GM23338 (cell line): Measurements from ENCODE around the gene SAMD8. TPM values are rescaled to one million over a fixed set of nuclear protein-coding genes. Genes with fewer than 3 reads are reported as not detected.
"Not testable (repeated sequence)": the region's sequence is repeated elsewhere in the genome, so short reads cannot be mapped to it uniquely, and the experiment has no call there.

Experiments
- ATAC-seq: fragments of 200-7000 bp; cut with Tn5 transposase; 3 replicates; pipeline ENCODE4 v1.9.1; 2020
- DNase-seq: peaks from one replicate; pipeline ENCODE4 v3.0.0-alpha.2; 2015; ENCODE audit warnings: low spot score
- H2AFZ ChIP-seq: fragments of 200-600 bp; sonication (generic); 2 replicates; pipeline ENCODE4 v1.8.0; 2016; ENCODE audit warnings: antibody characterized with exemption, mild to moderate bottlenecking, moderate library complexity
- H3F3A ChIP-seq: fragments of 200-600 bp; sonication (generic); replicated peaks from 2 replicates; pipeline ENCODE4 v1.8.0; 2017; ENCODE audit warnings: antibody characterized with exemption, mixed run types, low read depth
- H3K27ac ChIP-seq: fragments of 200-600 bp; sonication (generic); 2 replicates; pipeline ENCODE4 v1.6.1; 2016; ENCODE audit warnings: low read depth
- H3K27me3 ChIP-seq: fragments of 200-600 bp; sonication (generic); 2 replicates; pipeline ENCODE4 v1.8.0; 2016; ENCODE audit warnings: mild to moderate bottlenecking, mixed run types, moderate library complexity; ENCODE audit not compliant: insufficient read depth
- H3K36me3 ChIP-seq: fragments of 200-600 bp; sonication (generic); 2 replicates; pipeline ENCODE4 v1.8.0; 2016; ENCODE audit warnings: mild to moderate bottlenecking; ENCODE audit not compliant: insufficient read depth
- H3K4me1 ChIP-seq: fragments of 200-600 bp; sonication (generic); 2 replicates; pipeline ENCODE4 v1.8.0; 2016; ENCODE audit warnings: mild to moderate bottlenecking, moderate library complexity; ENCODE audit not compliant: insufficient read depth
- H3K4me2 ChIP-seq: fragments of 200-600 bp; sonication (generic); 2 replicates; pipeline ENCODE4 v1.7.1; 2017; ENCODE audit warnings: mixed run types
- H3K4me3 ChIP-seq: fragments of 200-600 bp; sonication (generic); 2 replicates; pipeline ENCODE4 v1.6.1; 2016; ENCODE audit warnings: mixed run types
- H3K79me2 ChIP-seq: fragments of 200-600 bp; sonication (generic); replicated peaks from 2 replicates; pipeline ENCODE4 v1.8.0; 2017; ENCODE audit warnings: mild to moderate bottlenecking; ENCODE audit not compliant: insufficient read depth
- H3K9me2 ChIP-seq: fragments of 200-600 bp; sonication (generic); 2 replicates; pipeline ENCODE4 v1.8.0; 2017; ENCODE audit not compliant: insufficient read depth
- H4K20me1 ChIP-seq: fragments of 200-600 bp; sonication (generic); replicated peaks from 2 replicates; pipeline ENCODE4 v1.8.0; 2017; ENCODE audit warnings: mild to moderate bottlenecking; ENCODE audit not compliant: insufficient read depth
- H3K27ac Mint-ChIP-seq: 2 replicates; pipeline ENCODE4 v1.8.0; 2020; ENCODE audit warnings: inconsistent platforms, mild to moderate bottlenecking, moderate library complexity, mixed read lengths
- H3K27me3 Mint-ChIP-seq: 3 replicates; pipeline ENCODE4 v1.8.0; 2022; ENCODE audit warnings: low read depth, mild to moderate bottlenecking, moderate library complexity, mixed read lengths, inconsistent platforms; ENCODE audit not compliant: insufficient read depth, poor library complexity
- H3K36me3 Mint-ChIP-seq: 3 replicates; pipeline ENCODE4 v1.8.0; 2021; ENCODE audit warnings: low read depth, mild to moderate bottlenecking, inconsistent platforms, moderate library complexity, mixed read lengths
- H3K4me1 Mint-ChIP-seq: 3 replicates; pipeline ENCODE4 v1.8.0; 2020; ENCODE audit warnings: mild to moderate bottlenecking, inconsistent platforms, mixed read lengths
- H3K4me3 Mint-ChIP-seq: 3 replicates; pipeline ENCODE4 v1.8.0; 2021; ENCODE audit warnings: moderate library complexity, mild to moderate bottlenecking, inconsistent platforms, mixed read lengths
- H3K9me3 Mint-ChIP-seq: 3 replicates; pipeline ENCODE4 v1.8.0; 2020; ENCODE audit warnings: moderate library complexity, mild to moderate bottlenecking, inconsistent platforms, mixed read lengths
- CREB1 ChIP-seq: fragments of 250-450 bp; sonication (Bioruptor Pico); IDR thresholded peaks from 2 replicates; pipeline ENCODE4 v1.5.0; 2020; ENCODE audit warnings: low read depth, mild to moderate bottlenecking, moderate library complexity
- EZH2phosphoT487 ChIP-seq: fragments of 200-600 bp; sonication (generic); IDR thresholded peaks from one replicate; pipeline ENCODE4 v1.8.1; 2018; ENCODE audit warnings: antibody characterized with exemption; ENCODE audit not compliant: unreplicated experiment
- JUNB ChIP-seq: IDR thresholded peaks from one replicate; pipeline ENCODE4 v1.6.1; 2016; ENCODE audit warnings: antibody characterized with exemption; ENCODE audit not compliant: unreplicated experiment
- POLR2AphosphoS5 ChIP-seq: IDR thresholded peaks from 2 replicates; pipeline ENCODE4 v1.6.1; 2016; ENCODE audit warnings: antibody characterized with exemption, low read depth
- REST ChIP-seq: IDR thresholded peaks from one replicate; pipeline ENCODE4 v1.6.1; 2018; ENCODE audit warnings: antibody characterized with exemption; ENCODE audit not compliant: unreplicated experiment
- STAT1 ChIP-seq: IDR thresholded peaks from one replicate; pipeline ENCODE4 v1.6.1; 2016; ENCODE audit warnings: antibody characterized with exemption; ENCODE audit not compliant: unreplicated experiment
- ZNF114 ChIP-seq: fragments of 250-450 bp; sonication (Bioruptor Pico); IDR thresholded peaks from 2 replicates; pipeline ENCODE4 v1.5.0; 2020; ENCODE audit warnings: mild to moderate bottlenecking, moderate library complexity
- ZNF331 ChIP-seq: fragments of 250-450 bp; sonication (Bioruptor Pico); IDR thresholded peaks from 2 replicates; pipeline ENCODE4 v1.5.0; 2020; ENCODE audit warnings: low read depth, mild to moderate bottlenecking, moderate library complexity
- polyA plus RNA-seq: library from polyadenylated mRNA; unstranded; fragments of >200 nt; fragmentation: Nextera tagmentation; extraction: Ambion mirVana; gene quantifications from 2 replicates; pipeline ENCODE4 v1.2.1, GENCODE V29; 2016
- total RNA-seq: library from RNA; depleted of rRNA; stranded (reverse); fragments of >200 nt; shearing (Covaris generic); gene quantifications from 2 replicates; pipeline ENCODE4 v1.2.3, GENCODE V29; 2014
- TF ChIP-seq, protein P1 (sequence below): fragments of 250-450 bp; sonication (Bioruptor Pico); IDR thresholded peaks from 2 replicates; pipeline ENCODE4 v1.5.0; 2020; ENCODE audit warnings: mild to moderate bottlenecking, moderate library complexity

Gene SAMD8
- total and polyA plus RNA-seq, 2 experiments from 2014 or later, result 7.8 to 28.4 TPM

DNA sequence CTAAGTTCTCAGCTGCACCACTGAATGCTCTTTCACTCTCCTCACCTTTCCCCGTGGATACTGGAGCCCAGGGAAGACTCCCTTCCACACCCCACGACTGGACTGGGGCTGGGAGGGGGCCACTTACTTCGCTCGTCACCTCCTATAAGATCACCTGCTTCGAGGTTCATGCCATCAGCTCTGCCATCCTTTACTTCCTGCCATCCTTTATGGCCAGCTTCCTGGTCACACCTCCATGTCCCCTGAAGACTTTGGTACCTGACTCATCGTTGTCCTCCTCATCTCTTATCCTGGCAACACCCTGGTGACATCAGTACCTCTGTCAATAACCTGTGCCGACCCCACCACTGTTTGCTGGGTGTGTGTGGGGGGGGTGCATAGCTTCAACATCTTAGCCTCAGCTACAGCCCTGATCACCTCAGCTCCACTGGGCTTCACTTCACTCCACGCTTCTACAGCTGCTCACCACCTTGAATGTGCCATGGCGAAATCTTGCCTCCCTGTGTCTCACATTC, 90.4 kb downstream of the SAMD8 start (continued):
- TF ChIP-seq, protein P1, sequence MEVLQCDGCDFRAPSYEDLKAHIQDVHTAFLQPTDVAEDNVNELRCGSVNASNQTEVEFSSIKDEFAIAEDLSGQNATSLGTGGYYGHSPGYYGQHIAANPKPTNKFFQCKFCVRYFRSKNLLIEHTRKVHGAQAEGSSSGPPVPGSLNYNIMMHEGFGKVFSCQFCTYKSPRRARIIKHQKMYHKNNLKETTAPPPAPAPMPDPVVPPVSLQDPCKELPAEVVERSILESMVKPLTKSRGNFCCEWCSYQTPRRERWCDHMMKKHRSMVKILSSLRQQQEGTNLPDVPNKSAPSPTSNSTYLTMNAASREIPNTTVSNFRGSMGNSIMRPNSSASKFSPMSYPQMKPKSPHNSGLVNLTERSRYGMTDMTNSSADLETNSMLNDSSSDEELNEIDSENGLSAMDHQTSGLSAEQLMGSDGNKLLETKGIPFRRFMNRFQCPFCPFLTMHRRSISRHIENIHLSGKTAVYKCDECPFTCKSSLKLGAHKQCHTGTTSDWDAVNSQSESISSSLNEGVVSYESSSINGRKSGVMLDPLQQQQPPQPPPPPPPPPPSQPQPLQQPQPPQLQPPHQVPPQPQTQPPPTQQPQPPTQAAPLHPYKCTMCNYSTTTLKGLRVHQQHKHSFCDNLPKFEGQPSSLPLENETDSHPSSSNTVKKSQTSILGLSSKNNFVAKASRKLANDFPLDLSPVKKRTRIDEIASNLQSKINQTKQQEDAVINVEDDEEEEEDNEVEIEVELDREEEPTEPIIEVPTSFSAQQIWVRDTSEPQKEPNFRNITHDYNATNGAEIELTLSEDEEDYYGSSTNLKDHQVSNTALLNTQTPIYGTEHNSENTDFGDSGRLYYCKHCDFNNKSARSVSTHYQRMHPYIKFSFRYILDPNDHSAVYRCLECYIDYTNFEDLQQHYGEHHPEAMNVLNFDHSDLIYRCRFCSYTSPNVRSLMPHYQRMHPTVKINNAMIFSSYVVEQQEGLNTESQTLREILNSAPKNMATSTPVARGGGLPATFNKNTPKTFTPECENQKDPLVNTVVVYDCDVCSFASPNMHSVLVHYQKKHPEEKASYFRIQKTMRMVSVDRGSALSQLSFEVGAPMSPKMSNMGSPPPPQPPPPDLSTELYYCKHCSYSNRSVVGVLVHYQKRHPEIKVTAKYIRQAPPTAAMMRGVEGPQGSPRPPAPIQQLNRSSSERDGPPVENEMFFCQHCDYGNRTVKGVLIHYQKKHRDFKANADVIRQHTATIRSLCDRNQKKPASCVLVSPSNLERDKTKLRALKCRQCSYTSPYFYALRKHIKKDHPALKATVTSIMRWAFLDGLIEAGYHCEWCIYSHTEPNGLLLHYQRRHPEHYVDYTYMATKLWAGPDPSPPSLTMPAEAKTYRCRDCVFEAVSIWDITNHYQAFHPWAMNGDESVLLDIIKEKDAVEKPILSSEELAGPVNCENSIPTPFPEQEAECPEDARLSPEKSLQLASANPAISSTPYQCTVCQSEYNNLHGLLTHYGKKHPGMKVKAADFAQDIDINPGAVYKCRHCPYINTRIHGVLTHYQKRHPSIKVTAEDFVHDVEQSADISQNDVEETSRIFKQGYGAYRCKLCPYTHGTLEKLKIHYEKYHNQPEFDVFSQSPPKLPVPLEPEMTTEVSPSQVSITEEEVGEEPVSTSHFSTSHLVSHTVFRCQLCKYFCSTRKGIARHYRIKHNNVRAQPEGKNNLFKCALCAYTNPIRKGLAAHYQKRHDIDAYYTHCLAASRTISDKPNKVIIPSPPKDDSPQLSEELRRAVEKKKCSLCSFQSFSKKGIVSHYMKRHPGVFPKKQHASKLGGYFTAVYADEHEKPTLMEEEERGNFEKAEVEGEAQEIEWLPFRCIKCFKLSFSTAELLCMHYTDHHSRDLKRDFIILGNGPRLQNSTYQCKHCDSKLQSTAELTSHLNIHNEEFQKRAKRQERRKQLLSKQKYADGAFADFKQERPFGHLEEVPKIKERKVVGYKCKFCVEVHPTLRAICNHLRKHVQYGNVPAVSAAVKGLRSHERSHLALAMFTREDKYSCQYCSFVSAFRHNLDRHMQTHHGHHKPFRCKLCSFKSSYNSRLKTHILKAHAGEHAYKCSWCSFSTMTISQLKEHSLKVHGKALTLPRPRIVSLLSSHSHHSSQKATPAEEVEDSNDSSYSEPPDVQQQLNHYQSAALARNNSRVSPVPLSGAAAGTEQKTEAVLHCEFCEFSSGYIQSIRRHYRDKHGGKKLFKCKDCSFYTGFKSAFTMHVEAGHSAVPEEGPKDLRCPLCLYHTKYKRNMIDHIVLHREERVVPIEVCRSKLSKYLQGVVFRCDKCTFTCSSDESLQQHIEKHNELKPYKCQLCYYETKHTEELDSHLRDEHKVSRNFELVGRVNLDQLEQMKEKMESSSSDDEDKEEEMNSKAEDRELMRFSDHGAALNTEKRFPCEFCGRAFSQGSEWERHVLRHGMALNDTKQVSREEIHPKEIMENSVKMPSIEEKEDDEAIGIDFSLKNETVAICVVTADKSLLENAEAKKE (CRISPR knock-in tag), result no peak

DNA sequence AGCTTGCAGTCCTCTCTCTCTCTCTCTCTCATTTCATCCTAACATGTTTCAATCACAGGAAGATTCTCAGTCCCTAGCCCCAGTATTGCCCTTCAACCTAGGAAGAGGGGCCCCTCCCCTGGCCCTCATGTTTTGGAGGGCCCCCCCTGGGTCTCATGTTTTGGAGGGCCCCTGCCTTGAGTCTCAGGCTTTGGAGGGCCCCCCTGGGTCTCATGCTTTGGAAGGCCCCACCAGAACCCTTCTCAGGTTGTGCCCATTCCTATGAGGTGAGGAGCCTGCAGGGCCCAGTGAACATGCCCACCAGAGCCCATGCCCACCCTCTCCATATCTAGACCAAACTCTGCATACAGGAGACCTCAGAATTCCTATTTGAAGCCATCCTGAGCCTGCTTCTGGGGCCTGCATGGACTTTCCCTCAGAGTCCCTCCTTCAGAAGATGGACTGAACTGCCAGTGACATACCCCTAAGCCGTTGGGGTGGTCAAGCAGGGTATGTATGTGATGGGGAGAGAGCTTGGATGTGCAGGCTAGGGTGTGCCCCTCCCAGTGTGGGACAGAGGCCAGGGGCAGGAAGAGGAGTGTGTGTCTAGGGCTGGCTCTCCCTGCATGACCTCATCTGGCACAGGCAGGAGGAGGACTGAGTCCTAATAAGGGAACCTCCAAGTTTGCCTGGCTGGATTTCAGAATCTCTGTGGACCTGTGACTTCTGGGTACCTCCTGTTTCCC, 91.0 kb downstream of the SAMD8 start:
- no peaks in the 10 kb centered on the region for H3K36me3 ChIP-seq
- no peak overlapping the region for H3K4me3 ChIP-seq
- TF ChIP-seq POLR2AphosphoS5, result no peak
- TF ChIP-seq STAT1, result no peak
- no peak for TF ChIP-seq EZH2phosphoT487
- TF ChIP-seq REST, result no peak
- no peak for TF ChIP-seq ZNF114
- no peak for TF ChIP-seq CREB1 (CRISPR knock-in tag)
- TF ChIP-seq JUNB, result no peak
- TF ChIP-seq ZNF331 (CRISPR knock-in tag), result no peak
- H4K20me1 ChIP-seq, result no peaks in the 10 kb centered on the region
- no peaks in the 10 kb centered on the region for H3F3A ChIP-seq
- H3K27ac ChIP-seq, result no peak overlapping the region
- no peaks in the 10 kb centered on the region for H3K9me2 ChIP-seq
- peaks cover 8% of the 10 kb centered on the region for H3K4me1 Mint-ChIP-seq
- H3K79me2 ChIP-seq, result no peaks in the 10 kb centered on the region
- H3K4me1 ChIP-seq, result no peaks in the 10 kb centered on the region; the same call in 1 of the 2 replicates
- DNase-seq, result no peak
- H3K9me3 Mint-ChIP-seq, result no peaks in the 10 kb centered on the region
- H3K4me3 Mint-ChIP-seq, result no peak overlapping the region
- H3K27ac Mint-ChIP-seq, result no peak overlapping the region; the same call in 1 of the 2 replicates
- H3K27me3 ChIP-seq, result no peaks in the 10 kb centered on the region
- no peak overlapping the region for H2AFZ ChIP-seq
- no peak overlapping the region for H3K4me2 ChIP-seq
- no peak for ATAC-seq
- H3K36me3 Mint-ChIP-seq, result no peaks in the 10 kb centered on the region
- H3K27me3 Mint-ChIP-seq, result peaks cover 6% of the 10 kb centered on the region

DNA sequence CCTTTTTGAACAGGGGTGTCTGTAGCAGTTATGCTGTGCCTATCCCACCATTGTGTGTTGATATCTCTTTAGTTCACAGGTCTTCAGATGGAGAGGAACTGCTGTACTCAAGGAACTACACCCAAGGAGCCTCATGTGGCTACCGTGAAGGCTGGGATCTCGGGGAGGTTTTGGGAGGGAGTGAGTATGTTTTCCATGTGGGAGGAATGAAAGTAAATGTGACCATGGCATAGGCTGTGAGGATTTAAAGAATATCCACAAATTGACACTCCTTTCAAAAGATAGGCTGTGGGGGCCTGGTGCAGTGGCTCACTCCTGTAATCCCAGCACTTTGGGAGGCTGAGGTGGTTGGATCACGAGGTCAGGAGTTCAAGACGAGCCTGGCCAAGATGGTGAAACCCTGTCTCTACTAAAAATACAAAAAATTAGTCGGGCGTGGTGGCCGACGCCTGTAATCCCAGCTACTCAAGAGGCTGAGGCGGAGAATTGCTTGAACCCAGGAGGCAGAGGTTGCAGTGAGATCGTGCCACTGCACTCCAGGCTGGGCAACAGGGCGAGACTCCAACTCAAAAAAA, 91.7 kb downstream of the SAMD8 start:
- peaks cover 14% of the 10 kb centered on the region for H3K4me1 Mint-ChIP-seq

More for the DNA sequence above, 91.7 kb downstream of the SAMD8 start:
- H3K36me3 ChIP-seq, H4K20me1 ChIP-seq, ATAC-seq, H3K27me3 Mint-ChIP-seq, H3K36me3 Mint-ChIP-seq, H3K4me3 ChIP-seq, H3K27me3 ChIP-seq, H2AFZ ChIP-seq, DNase-seq, H3K4me3 Mint-ChIP-seq, H3K9me3 Mint-ChIP-seq, H3K9me2 ChIP-seq, H3K27ac ChIP-seq, H3F3A ChIP-seq, H3K4me2 ChIP-seq, H3K79me2 ChIP-seq, H3K27ac Mint-ChIP-seq, H3K4me1 ChIP-seq: not testable (repeated sequence)
